Stimulated activated CD4-positive, alpha-beta T cell treated with anti-CD3 and anti-CD28 coated beads, Interleukin-4, amount 100 ng/mL, for 4 hours (primary cell): ENCODE data around the gene COL4A6.

Experiments
- DNase-seq, 2 experiments: peaks; one replicate each; pipeline ENCODE4 v3.0.0-alpha.2; 2020

The COL4A6 gene

GRCh38 chrX:108264376-108264775 lies 173.8 kb downstream of the COL4A6 start:
- no peak for DNase-seq

- DNase-seq, result no peak
These were observed 176.5 kb downstream of the COL4A6 start for GRCh38 chrX:108261549-108262203.

GRCh38 chrX:108257556-108257955 lies 180.7 kb downstream of the COL4A6 start:
- no peak for DNase-seq

- DNase-seq, result no peak
These were observed 183.6 kb downstream of the COL4A6 start for GRCh38 chrX:108254636-108255035.

GRCh38 chrX:108250654-108251579 lies 187.3 kb downstream of the COL4A6 start:
- no peak for DNase-seq

GRCh38 chrX:108246304-108246954 lies 191.8 kb downstream of the COL4A6 start:
- no peak for DNase-seq

GRCh38 chrX:108245462-108245861 lies 192.8 kb downstream of the COL4A6 start:
- no peak for DNase-seq

GRCh38 chrX:108235986-108236385 lies 202.2 kb downstream of the COL4A6 start:
- no peak for DNase-seq

- no peak for DNase-seq
These were observed 207.6 kb downstream of the COL4A6 start for GRCh38 chrX:108230574-108230973.

- DNase-seq, result no peak
These were observed 213.2 kb downstream of the COL4A6 start for GRCh38 chrX:108224727-108225621.

- DNase-seq, result no peak
These were observed 214.0 kb downstream of the COL4A6 start for GRCh38 chrX:108224218-108224617.

- DNase-seq, result no peak
These were observed 214.6 kb downstream of the COL4A6 start for GRCh38 chrX:108223585-108223984.

- DNase-seq, result no peak
These were observed 216.8 kb downstream of the COL4A6 start for GRCh38 chrX:108221301-108221864.

- no peak for DNase-seq
These were observed 218.1 kb downstream of the COL4A6 start for GRCh38 chrX:108219949-108220601.

- DNase-seq, result no peak
These were observed 220.3 kb downstream of the COL4A6 start for GRCh38 chrX:108217876-108218275.

GRCh38 chrX:108216919-108217571 lies 221.2 kb downstream of the COL4A6 start:
- DNase-seq, result no peak

GRCh38 chrX:108216405-108216804 lies 221.8 kb downstream of the COL4A6 start:
- no peak for DNase-seq

GRCh38 chrX:108211301-108211700 lies 226.9 kb downstream of the COL4A6 start:
- no peak for DNase-seq

GRCh38 chrX:108209006-108209554 lies 229.1 kb downstream of the COL4A6 start:
- DNase-seq, result no peak

GRCh38 chrX:108203540-108203939 lies 234.7 kb downstream of the COL4A6 start:
- no peak for DNase-seq

GRCh38 chrX:108199691-108200090 lies 238.5 kb downstream of the COL4A6 start:
- DNase-seq, result no peak
